MCF 10A (cell line): ENCODE results near the gene ERGIC1. TPM values are rescaled to one million over a fixed set of nuclear protein-coding genes. Genes with fewer than 3 reads are reported as not detected.

Source experiments
- BruUV-seq: library from RNA; stranded (reverse); fragments of 400-500 nt; replicated peaks from 2 replicates; lab custom pipeline; 2021; lab: Mats Ljungman, UMichigan
- CTCF ChIA-PET: fragments of 300-600 bp; sonication (Branson Sonifier 250); formaldehyde crosslinking; extraction: SDS; loops from one replicate; lab custom pipeline; 2021; ENCODE audit warnings: antibody characterized with exemption, inconsistent platforms; lab: Yijun Ruan, JAX
- POLR2A ChIA-PET: fragments of 300-600, 350-650 bp; sonication (Branson Sonifier 250); formaldehyde crosslinking; extraction: SDS; loops from one replicate; lab custom pipeline; 2020; ENCODE audit warnings: antibody characterized with exemption, inconsistent platforms; lab: Yijun Ruan, JAX
- DNase-seq: peaks from one replicate; pipeline ENCODE4 v3.0.0-alpha.2; 2018; ENCODE audit not compliant: unreplicated experiment
- H3K27ac Mint-ChIP-seq: one replicate; pipeline ENCODE4 v1.8.0; 2022; ENCODE audit warnings: mild to moderate bottlenecking, low read depth, mixed read lengths; ENCODE audit not compliant: unreplicated experiment
- H3K27me3 Mint-ChIP-seq: one replicate; pipeline ENCODE4 v1.8.0; 2022; ENCODE audit warnings: mixed read lengths; ENCODE audit not compliant: insufficient read depth, unreplicated experiment
- H3K36me3 Mint-ChIP-seq: one replicate; pipeline ENCODE4 v1.8.0; 2022; ENCODE audit warnings: mild to moderate bottlenecking, moderate library complexity, mixed read lengths; ENCODE audit not compliant: insufficient read depth, unreplicated experiment
- H3K4me1 Mint-ChIP-seq: one replicate; pipeline ENCODE4 v1.8.0; 2022; ENCODE audit warnings: mixed read lengths; ENCODE audit not compliant: insufficient read depth, unreplicated experiment
- H3K4me3 Mint-ChIP-seq: one replicate; pipeline ENCODE4 v1.8.0; 2022; ENCODE audit warnings: mild to moderate bottlenecking, moderate library complexity, mixed read lengths; ENCODE audit not compliant: unreplicated experiment
- H3K9me3 Mint-ChIP-seq: one replicate; pipeline ENCODE4 v1.8.0; 2022; ENCODE audit warnings: mixed read lengths; ENCODE audit not compliant: unreplicated experiment
- CTCF ChIP-seq: fragments of 200-600 bp; IDR thresholded peaks from one replicate; pipeline ENCODE4 v1.8.0; 2022; ENCODE audit warnings: antibody characterized with exemption, mild to moderate bottlenecking; ENCODE audit not compliant: unreplicated experiment
- intact Hi-C: fragments of 100-400 bp; cut with micrococcal nuclease; formaldehyde crosslinking; loops from 2 replicates; pipeline ENCODE4 v1.14.1; 2022
- total RNA-seq: library from RNA; stranded (reverse); gene quantifications from 2 replicates; pipeline ENCODE4 v1.2.3, GENCODE V29; 2022

ERGIC1 gene
- total RNA-seq, 1 experiment from 2014 or later = 257 TPM

DNA sequence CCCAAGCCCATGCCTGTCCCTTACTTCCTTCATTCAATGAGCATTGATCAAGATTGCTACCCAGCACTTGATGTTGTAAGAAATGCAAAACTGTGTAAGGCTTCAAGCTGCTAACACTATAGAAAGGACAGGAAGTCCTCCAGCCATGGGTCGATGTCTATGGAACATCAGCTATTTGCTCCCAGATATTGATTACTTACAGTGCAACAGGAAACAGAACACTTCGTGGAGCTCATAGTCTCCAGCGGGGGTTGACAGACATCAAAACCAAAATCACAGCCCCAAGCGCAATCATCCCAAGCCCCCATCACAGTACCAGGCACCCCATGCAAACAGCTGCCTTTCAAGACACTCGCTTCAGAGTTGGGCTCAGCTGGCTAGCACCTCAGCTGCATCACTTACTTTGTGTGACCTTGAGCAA, 36.3 kb upstream of the ERGIC1 start:
- ChIA-PET POLR2A (interaction anchor here (0.6 to 38.7 kb wide), 21 partner anchors 9 to 197 kb away, joined by 3 to 1263 read pairs (median 5); partner anchors contain the start of genes ATP6V0E1, DUSP1 and ERGIC1), CTCF (interaction anchor here (0.6 to 4.6 kb wide), 10 partner anchors 9 to 497 kb away, joined by 3 to 52 read pairs (median 3); no protein-coding TSS in a partner anchor)
- Mint-ChIP-seq H3K4me3 (no peak overlapping the region), H3K36me3 (peaks cover 6% of the 10 kb centered on the region), H3K27me3 (no peaks in the 10 kb centered on the region), H3K27ac (peak overlapping the region; percentile 89), H3K9me3 (no peaks in the 10 kb centered on the region), H3K4me1 (peaks cover 74% of the 10 kb centered on the region)
- no peak for TF ChIP-seq CTCF
- BruUV-seq = no TSS peak
- intact Hi-C loops = no loop called here
- no peak for DNase-seq

GRCh38 chr5:172798422-172799215, 35.4 kb upstream of the ERGIC1 start:
- Mint-ChIP-seq H3K9me3 (no peaks in the 10 kb centered on the region), H3K36me3 (peaks cover 6% of the 10 kb centered on the region), H3K4me3 (peak overlapping the region; percentile 50), H3K27ac (peak overlapping the region; percentile 89), H3K27me3 (no peaks in the 10 kb centered on the region), H3K4me1 (peaks cover 75% of the 10 kb centered on the region)
- ChIA-PET POLR2A (interaction anchor here (0.5 to 38.7 kb wide), 22 partner anchors 9 to 196 kb away, joined by 3 to 1263 read pairs (median 5); partner anchors contain the start of genes DUSP1, ERGIC1 and RPL26L1), CTCF (interaction anchor here (0.6 to 4.6 kb wide), 7 partner anchors 9 to 134 kb away, joined by 3 to 52 read pairs (median 4); no protein-coding TSS in a partner anchor)
- BruUV-seq = no TSS peak
- intact Hi-C loops = no loop called here
- TF ChIP-seq CTCF = no peak
- DNase-seq = peak; percentile 97

GRCh38 chr5:172799416-172799815, 34.6 kb upstream of the ERGIC1 start:
- peaks cover 69% of the 10 kb centered on the region for H3K4me1 Mint-ChIP-seq
- intact Hi-C loops = no loop called here
- H3K9me3 Mint-ChIP-seq = no peaks in the 10 kb centered on the region
- ChIA-PET CTCF (interaction anchor here (0.6 to 4.6 kb wide), 10 partner anchors 8 to 103 kb away, joined by 3 to 52 read pairs (median 4); partner anchors contain the start of gene DUSP1), POLR2A (interaction anchor here (0.6 to 38.7 kb wide), 19 partner anchors 8 to 1010 kb away, joined by 3 to 1263 read pairs (median 7); partner anchors contain the start of genes DUSP1 and ERGIC1)
- H3K4me3 Mint-ChIP-seq = peak overlapping the region; percentile 4
- peak overlapping the region; percentile 89 for H3K27ac Mint-ChIP-seq
- no peak for TF ChIP-seq CTCF
- H3K27me3 Mint-ChIP-seq = no peaks in the 10 kb centered on the region
- DNase-seq = no peak
- peaks cover 6% of the 10 kb centered on the region for H3K36me3 Mint-ChIP-seq
- BruUV-seq = no TSS peak

GRCh38 chr5:172800088-172800551, 33.9 kb upstream of the ERGIC1 start:
- Mint-ChIP-seq H3K27ac (peak overlapping the region; percentile 89), H3K4me1 (peaks cover 62% of the 10 kb centered on the region), H3K9me3 (no peaks in the 10 kb centered on the region), H3K27me3 (no peaks in the 10 kb centered on the region), H3K36me3 (peaks cover 6% of the 10 kb centered on the region), H3K4me3 (peak overlapping the region; percentile 22)
- TF ChIP-seq CTCF = no peak
- ChIA-PET CTCF (interaction anchor here (0.6 to 4.6 kb wide), 16 partner anchors 9 to 102 kb away, joined by 3 to 52 read pairs (median 4); partner anchors contain the start of gene DUSP1), POLR2A (interaction anchor here (0.5 to 38.7 kb wide), 29 partner anchors 9 to 1009 kb away, joined by 3 to 1263 read pairs (median 6); partner anchors contain the start of genes DUSP1 and ERGIC1)
- intact Hi-C loops = loop anchor here (1.0 kb wide), 1 partner anchor 22 kb away; no protein-coding TSS in a partner anchor
- DNase-seq = peak; percentile 100
- BruUV-seq = no TSS peak
